NCI-H1048 (cell line): ENCODE results near the gene CD6.
"Not testable (repeated sequence)": the region's sequence is repeated elsewhere in the genome, so short reads cannot be mapped to it uniquely, and the experiment has no call there.

ENCODE experiments used
- DNase-seq: peaks from one replicate; lab custom pipeline; 2025; lab: John Stamatoyannopoulos, UW

CD6 gene

DNA sequence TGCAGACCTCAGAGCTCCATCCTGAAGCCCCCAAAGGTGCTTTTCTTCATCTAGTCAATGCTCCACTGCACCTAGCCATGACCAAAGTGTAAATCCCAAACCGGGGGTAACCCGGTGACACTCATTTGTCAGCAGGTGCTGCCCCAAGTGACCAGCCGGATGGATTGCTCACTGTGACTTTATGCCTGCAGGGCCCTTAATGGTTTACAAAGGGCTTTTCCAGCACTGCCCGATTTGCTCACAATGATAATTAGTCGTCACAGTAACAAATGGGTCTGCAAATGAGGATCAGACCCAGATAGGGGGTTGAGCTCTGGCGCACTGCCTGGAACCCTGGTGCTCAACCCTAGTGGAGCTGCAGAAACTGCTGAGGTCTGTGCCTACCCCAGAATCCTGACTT is 85.1 kb downstream of the CD6 start:
- no peak for DNase-seq

DNA sequence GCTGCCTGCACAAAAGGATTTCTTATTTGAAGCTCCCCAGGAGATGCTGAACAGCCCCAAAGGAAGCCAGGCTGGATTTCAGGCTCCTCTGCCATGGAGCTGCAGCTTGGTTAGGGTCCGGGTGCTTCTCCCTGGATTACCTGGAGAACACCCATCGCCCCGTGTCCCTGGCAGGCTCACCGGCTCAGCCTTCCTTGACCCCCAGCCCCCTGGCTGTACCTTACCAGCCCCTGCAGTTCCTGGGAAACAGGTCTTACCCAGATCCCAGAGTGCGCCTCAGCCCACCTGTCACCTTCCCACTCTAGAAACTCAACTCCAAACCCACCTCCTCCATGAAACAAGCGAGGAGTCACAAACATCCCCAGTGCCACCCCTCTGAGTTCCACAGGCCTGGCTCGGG is 85.5 kb downstream of the CD6 start:
- no peak for DNase-seq

DNA sequence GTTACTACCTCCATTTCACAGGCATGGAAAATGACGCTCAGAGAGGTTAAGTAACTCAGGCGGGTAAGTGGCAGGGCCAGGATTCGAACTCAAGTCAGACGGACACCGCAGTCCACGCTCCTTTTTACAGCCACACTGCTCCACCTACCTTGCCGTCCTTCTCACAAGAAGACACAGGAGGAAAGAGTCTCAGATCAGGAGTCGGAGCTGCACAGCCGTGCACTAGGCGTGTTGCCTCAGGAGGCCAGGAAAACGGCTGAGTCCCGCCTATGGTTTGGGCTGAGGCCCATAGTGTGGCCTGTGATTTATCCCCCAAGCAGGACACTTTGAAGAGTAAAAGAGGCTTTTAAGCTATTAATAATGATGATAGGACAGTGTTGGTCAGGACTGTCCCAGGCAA is 86.1 kb downstream of the CD6 start:
- DNase-seq = no peak

DNA sequence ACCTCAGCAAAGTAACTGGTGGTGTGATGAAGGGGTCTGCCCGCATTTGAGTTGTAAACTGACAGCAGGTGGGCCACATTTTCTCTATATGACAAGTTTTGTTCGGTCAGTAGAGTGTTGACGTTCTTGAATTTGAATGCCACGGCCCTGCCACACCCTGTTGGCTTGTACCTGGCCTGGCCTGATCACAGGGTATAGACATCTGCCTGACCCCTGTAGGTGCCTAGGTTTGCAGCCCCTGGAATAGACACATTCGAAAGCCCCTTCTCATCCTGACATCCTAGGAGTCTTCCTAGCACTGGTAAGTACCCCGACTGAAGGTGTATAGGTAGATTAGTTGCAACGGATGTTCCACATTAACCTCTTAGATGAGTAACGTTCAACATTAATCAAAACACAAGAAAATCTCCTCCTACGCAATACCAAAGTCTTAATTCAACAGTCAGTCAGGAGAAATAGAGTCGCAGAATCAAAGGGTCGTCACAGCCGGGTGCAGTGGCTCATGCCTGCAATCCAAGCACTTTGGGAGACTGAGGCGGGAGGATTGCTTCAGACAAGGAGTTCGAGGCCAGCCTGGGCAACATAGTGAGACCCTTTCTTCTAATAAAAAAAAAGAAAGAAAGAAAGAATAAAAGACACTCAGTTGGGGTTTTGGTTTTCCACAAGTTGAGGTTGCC is 87.2 kb downstream of the CD6 start:
- no peak for DNase-seq

DNA sequence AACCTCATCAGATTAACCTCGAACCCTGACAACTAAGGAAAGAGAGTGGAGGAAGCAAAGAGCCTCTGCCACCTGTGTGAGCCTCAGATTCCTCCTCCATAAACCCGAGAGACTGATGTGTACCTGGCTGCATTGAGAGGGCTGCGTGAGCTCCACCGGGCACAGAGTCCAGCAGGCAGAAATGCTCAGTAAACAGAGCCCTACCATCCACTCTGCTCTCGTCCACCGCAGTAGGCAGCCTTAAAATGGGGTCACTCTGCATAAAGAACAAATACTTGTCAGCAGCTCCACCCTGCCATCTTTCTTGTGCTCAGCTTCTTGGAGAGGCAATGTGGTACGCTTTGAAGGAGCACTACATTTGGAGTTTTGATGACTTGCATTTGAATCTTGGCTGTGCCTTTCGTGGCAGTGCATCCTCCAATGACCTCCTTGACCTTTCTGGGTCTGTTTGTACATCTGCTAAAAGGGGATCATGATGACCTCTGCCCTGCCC is 87.8 kb downstream of the CD6 start:
- no peak for DNase-seq

DNA sequence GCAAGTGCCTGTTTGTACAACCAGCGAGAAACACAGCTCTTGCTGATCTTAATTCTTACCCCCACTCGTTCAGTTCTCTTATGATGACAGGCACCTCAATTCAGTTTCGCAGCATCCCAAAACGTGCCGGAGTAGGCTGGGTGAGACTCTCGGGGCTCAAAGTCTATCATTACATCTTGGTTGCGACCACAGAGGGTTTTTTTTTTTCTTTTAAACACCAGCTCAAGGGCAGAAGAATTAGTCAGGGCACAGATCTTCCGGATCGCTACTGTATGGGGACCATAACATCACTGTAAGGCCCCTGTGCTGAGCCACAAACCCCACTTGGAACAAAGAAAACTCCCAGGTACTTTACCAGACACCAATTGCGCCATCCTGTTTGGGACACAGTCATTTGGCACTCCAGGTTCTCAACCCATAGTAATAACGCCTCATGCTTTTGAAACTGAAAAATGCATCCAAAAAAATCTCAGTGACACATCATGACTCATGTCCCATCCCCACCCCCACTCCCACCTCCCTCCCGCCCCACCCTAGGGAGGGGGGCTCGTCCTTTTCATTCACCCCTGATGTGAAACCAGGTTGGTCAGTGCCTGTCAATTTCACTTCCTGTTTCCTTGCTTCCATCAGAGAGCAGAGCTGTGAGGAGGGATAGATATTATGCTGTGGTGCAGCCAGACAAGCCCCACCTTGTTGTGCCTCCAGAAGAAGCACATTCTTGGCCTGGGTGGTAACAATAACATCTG is 89.8 kb downstream of the CD6 start:
- DNase-seq = no peak

DNA sequence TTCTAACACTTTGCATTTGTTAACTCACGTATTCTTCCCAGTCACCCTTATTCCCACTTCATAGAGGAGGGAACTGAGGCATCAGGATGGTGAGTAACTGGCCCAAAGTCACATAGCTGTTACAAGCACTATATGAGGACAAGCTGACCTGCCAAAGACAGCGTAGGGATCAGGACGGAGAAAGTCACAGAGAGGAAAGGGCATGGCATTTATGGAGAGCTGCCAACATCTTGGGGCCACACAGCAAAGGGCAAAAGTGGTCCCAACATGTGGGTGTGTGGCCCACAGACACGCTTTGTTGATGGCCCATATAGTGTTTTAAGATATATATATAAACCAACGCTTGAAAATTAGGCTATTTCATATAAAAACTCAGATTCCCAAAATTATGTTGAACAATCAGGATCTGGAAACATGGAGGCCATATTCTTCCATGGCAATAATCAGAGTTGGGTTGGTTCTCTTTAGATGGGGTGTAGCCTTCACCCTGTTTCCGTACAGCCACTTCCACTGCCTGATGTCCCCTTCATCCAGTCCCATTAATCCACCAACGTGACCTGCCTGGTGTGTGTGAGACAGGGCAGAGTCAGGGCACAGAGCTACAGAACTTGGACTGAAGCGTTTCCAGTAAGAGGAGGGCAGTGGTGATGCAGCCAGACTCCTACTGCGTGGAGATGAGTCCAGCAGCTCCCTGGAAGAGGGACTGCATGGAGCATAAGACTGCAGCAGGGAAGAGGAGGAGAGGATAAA is 90.9 kb downstream of the CD6 start:
- no peak for DNase-seq

DNA sequence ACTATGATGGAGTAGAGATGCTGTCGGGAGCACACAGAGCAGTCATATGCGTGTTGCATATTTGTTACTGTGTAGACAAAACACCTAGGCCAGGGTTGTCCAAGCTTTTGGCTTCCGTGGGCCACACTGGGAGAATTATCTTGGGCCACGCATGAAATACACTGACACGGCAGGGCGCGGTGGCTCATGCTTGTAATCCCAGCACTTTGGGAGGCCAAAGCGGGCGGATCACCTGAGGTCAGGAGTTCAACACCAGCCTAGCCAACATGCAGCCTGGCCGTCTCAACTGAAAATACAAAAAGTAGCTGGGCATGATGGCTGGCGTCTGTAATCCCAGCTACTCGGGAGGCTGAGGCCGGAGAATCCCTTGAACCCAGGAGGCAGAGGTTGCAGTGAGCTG is 93.8 kb downstream of the CD6 start:
- not testable (repeated sequence) for DNase-seq

DNA sequence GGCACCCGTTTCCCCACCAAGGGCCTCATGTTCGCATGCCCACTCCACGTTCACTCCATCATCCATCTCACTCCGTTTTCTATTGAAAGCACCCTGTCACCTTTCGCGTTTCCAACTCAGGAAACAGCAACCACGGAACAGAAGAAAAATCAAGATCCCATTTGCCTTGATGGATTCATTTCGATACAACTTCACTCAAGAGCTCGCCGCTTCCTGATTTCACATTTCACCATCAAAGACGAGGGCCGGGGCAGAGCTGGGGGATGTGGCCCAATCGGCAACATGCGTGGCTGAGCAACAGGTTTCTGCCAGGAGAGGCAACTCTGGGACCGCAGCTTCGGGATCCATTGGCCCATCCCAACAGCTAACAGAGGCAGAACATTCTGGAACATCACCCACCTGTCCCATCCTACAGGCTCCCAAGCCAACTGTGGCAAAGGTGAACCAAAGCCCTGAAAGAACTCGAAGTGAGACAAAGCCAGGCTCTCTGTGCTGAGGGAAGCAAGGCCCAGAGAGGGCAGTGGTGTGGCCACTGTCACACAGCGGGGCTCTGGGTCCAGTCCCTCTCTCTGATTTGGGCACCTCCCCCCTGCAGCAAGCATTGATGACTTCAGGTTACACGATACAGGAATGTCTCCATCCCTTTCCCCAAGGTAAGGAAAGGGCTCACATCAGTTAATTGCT is 94.6 kb downstream of the CD6 start:
- no peak for DNase-seq

DNA sequence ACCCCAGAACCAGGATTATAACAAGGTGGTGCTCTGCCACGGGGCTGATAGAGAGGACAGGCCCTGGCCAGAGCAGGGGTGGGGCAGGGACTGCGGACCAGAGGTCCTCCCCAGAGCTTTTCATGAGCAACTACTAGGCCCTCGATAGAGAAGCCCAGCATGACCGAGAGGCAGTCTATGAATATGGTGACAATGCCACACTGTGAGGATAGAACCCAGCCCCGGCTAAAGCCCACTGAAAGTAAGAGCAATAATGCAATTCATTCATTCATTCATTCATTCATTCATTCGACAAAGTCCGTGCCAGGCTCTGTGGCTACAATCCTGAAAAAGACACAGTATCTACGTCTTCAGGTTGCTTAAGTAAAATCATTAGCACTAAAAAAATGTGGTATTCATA is 95.2 kb downstream of the CD6 start:
- no peak for DNase-seq

DNA sequence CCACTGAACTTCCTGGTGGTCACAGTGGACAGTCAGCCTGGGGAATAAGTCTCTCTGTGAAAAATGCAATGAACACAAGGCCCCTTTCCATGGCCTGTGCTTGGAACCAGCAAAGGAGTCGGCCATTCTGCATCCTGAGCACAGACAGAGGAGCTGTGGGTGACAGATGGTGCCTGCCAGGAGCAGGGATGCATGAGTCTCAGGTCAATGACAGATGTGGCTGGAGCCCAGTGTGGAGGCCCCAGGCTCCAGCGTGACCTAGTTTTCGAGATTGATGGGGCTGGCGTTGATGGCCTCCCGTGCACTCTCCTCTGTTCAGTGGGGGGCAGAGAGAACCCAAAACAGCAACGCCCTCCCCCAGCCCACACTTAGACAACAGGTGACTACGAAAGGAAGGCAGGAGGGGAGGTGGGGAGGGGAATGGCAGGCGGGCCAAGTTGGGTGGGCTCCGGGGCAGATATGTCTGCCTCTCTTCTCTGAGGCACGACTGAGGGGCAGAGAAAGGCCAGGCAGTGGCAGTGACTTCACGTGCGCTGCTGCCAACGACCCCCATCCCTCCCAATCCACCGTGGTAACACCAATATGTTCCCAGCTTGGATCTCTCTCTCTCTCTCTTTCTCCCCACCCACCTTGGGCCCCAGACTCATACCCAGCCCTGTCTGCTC is 96.4 kb downstream of the CD6 start:
- no peak for DNase-seq

DNA sequence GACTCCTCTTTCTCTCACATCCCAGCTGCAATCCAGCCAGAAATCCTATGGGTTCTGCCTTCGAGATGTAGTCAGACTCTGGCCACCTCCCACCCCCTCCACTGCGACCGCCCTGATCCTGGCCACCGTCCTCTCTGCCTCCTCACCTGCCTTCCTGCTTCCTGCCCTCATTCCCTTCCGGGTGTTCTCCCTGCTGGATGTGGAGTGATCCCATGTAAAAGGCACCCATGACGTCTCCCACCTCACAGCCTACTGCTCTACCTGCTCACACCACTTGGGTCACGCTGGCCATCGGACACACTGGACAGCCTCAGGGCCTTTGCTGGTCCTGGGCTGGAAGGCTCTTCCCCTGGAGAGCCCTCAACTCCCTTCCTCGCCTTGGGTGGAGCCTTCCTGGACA is 97.1 kb downstream of the CD6 start:
- DNase-seq = no peak

DNA sequence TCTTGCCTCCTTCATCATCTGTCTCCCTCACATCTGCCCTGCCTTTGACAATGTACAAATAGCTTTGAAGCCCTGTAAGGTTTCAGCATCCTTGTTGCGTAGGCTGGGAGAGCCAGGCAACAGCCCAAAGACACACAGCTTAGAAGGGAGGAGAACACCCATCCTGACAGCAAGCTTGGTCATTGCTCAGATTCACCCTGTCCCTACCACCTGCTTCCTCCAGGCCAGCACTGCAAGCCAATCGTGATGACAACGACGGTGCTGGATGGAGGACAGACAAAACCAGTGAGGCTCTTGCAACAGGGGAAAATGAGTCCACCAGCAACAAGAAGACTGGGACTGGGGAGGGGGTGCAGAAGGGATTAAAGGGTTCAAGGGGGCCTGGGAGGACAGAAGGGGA is 97.9 kb downstream of the CD6 start:
- no peak for DNase-seq
